HCT116 (cell line): ENCODE measurements around the gene GYPC. TPM values are rescaled to one million over a fixed set of nuclear protein-coding genes. Genes with fewer than 3 reads are reported as not detected.

Experiments used
- ATAC-seq: fragments of 200-7000 bp; cut with Tn5 transposase; 2 replicates; pipeline ENCODE4 v1.9.1; 2020; ENCODE audit warnings: mild to moderate bottlenecking, moderate library complexity
- BruUV-seq: library from RNA; stranded (reverse); fragments of 400-500 nt; replicated peaks from 2 replicates; lab custom pipeline; 2021; lab: Mats Ljungman, UMichigan
- CTCF ChIA-PET: fragments of 300-600 bp; sonication (Branson Sonifier 250); formaldehyde crosslinking; loops from one replicate; lab custom pipeline; 2021; ENCODE audit warnings: antibody characterized with exemption; lab: Charles Lee
- POLR2A ChIA-PET: fragments of 300-600, 350-600 bp; sonication (Branson Sonifier 250); formaldehyde crosslinking; loops from one replicate; lab custom pipeline; 2021; ENCODE audit warnings: antibody characterized with exemption; lab: Charles Lee
- RAD21 ChIA-PET, 2 experiments: fragments of 300-600 bp; sonication (Branson Sonifier 250); formaldehyde crosslinking; loops; one replicate each; lab custom pipeline; 2023; ENCODE audit warnings: low total read pairs in 2 of 2; ENCODE audit not compliant: uncharacterized antibody in 2 of 2, unreplicated experiment in 2 of 2, low non-redundant PET in 1 of 2; lab: Charles Lee
- DNase-seq: peaks from one replicate; pipeline ENCODE4 v3.0.0-alpha.2; 2010; ENCODE audit warnings: low read depth, low spot score
- H2AFZ ChIP-seq: fragments of 200-600 bp; shearing (Covaris generic), sonication (generic); 2 replicates; pipeline ENCODE4 v1.6.1; 2017; ENCODE audit warnings: low read depth, mixed run types, mixed read lengths, antibody characterized with exemption, low read length; ENCODE audit not compliant: poor library complexity, severe bottlenecking
- H3K27ac ChIP-seq: 2 replicates; pipeline ENCODE4 v1.5.1; 2012; ENCODE audit warnings: low read depth, low read length
- H3K27me3 ChIP-seq: fragments of 200-600 bp; sonication (generic); 2 replicates; pipeline ENCODE4 v1.6.1; 2016; ENCODE audit warnings: mixed run types, low read length, mixed read lengths; ENCODE audit not compliant: insufficient read depth
- H3K36me3 ChIP-seq, 2 experiments: fragments of 200-500 bp in 1 of 2; fragments of 200-600 bp in 1 of 2; sonication (Bioruptor generic) in 1 of 2; sonication (generic) in 1 of 2; 2 replicates each; pipeline versions ENCODE4 v1.5.1 to v1.6.1; 2014 to 2016; ENCODE audit warnings: low read length in 2 of 2, inconsistent platforms in 1 of 2, mixed read lengths in 1 of 2, mixed run types in 1 of 2; ENCODE audit not compliant: insufficient read depth in 2 of 2, control insufficient read depth in 1 of 2
- H3K4me1 ChIP-seq, 2 experiments: fragments of 200-600 bp in 1 of 2; sonication (generic) in 1 of 2; 2 replicates each; pipeline versions ENCODE4 v1.5.1 to v1.6.1; 2012 to 2017; ENCODE audit warnings: low read length in 2 of 2, inconsistent platforms in 1 of 2, mild to moderate bottlenecking in 1 of 2, mixed read lengths in 1 of 2, mixed run types in 1 of 2, moderate library complexity in 1 of 2; ENCODE audit not compliant: insufficient read depth in 2 of 2, control insufficient read depth in 1 of 2
- H3K4me2 ChIP-seq: fragments of 200-600 bp; sonication (generic); 2 replicates; pipeline ENCODE4 v1.6.1; 2017; ENCODE audit warnings: mixed run types, low read length, mixed read lengths
- H3K4me3 ChIP-seq, 2 experiments: fragments of 200-600 bp in 1 of 2; sonication (generic) in 1 of 2; replicated peaks in 1 of 2; 2 replicates each; pipeline ENCODE4 v1.5.1; 2011 to 2016; ENCODE audit warnings: low read length in 2 of 2, control low read depth in 1 of 2, low read depth in 1 of 2, mild to moderate bottlenecking in 1 of 2, mixed read lengths in 1 of 2, mixed run types in 1 of 2
- H3K79me2 ChIP-seq: fragments of 200-600 bp; sonication (generic); 2 replicates; pipeline ENCODE4 v1.6.1; 2017; ENCODE audit warnings: mild to moderate bottlenecking, mixed run types, low read length, moderate library complexity, mixed read lengths; ENCODE audit not compliant: insufficient read depth
- H3K9ac ChIP-seq: fragments of 200-600 bp; sonication (generic); 2 replicates; pipeline ENCODE4 v1.6.1; 2016; ENCODE audit warnings: low read length, mixed read lengths
- H3K9me2 ChIP-seq: fragments of 200-600 bp; sonication (generic), shearing (Covaris generic); 2 replicates; pipeline ENCODE4 v1.6.1; 2017; ENCODE audit warnings: mixed run types, mild to moderate bottlenecking, moderate library complexity; ENCODE audit not compliant: insufficient read depth
- H3K9me3 ChIP-seq, 2 experiments: fragments of 200-500 bp in 1 of 2; fragments of 200-600 bp in 1 of 2; sonication (Bioruptor generic) in 1 of 2; sonication (generic) in 1 of 2; 2 replicates each; pipeline ENCODE4 v1.6.1; 2014 to 2017; ENCODE audit warnings: low read length in 2 of 2, mixed read lengths in 2 of 2, inconsistent platforms in 1 of 2, low read depth in 1 of 2, mild to moderate bottlenecking in 1 of 2, mixed run types in 1 of 2, moderate library complexity in 1 of 2; ENCODE audit not compliant: control insufficient read depth in 1 of 2, insufficient read depth in 1 of 2
- H4K20me1 ChIP-seq: fragments of 200-600 bp; sonication (generic), shearing (Covaris generic); 2 replicates; pipeline ENCODE4 v1.6.1; 2017; ENCODE audit warnings: mixed run types, mild to moderate bottlenecking, moderate library complexity; ENCODE audit not compliant: insufficient read depth
- ATF3 ChIP-seq: IDR thresholded peaks from 2 replicates; pipeline ENCODE4 v1.6.1; 2012
- CBX3 ChIP-seq: IDR thresholded peaks from 2 replicates; pipeline ENCODE4 v1.6.1; 2012; ENCODE audit warnings: low read depth
- CEBPB ChIP-seq: IDR thresholded peaks from 2 replicates; pipeline ENCODE4 v1.6.1; 2012; ENCODE audit warnings: low read depth
- EGR1 ChIP-seq: IDR thresholded peaks from 2 replicates; pipeline ENCODE4 v1.6.1; 2012; ENCODE audit warnings: low read depth
- ELF1 ChIP-seq: IDR thresholded peaks from 2 replicates; pipeline ENCODE4 v1.6.1; 2012; ENCODE audit warnings: low read depth, borderline replicate concordance
- EZH2 ChIP-seq: fragments of 200-600 bp; sonication (generic); IDR thresholded peaks from 2 replicates; pipeline ENCODE4 v1.6.1; 2017; ENCODE audit warnings: antibody characterized with exemption, mixed run types
- EZH2phosphoT487 ChIP-seq: fragments of 200-600 bp; IDR thresholded peaks from 2 replicates; pipeline ENCODE4 v1.6.1; 2018; ENCODE audit warnings: antibody characterized with exemption, borderline replicate concordance
- JUND ChIP-seq: IDR thresholded peaks from 2 replicates; pipeline ENCODE4 v1.6.1; 2012
- MAX ChIP-seq: IDR thresholded peaks from 2 replicates; pipeline ENCODE4 v1.6.1; 2012
- POLR2AphosphoS5 ChIP-seq: IDR thresholded peaks from 2 replicates; pipeline ENCODE4 v1.6.1; 2011; ENCODE audit warnings: mild to moderate bottlenecking, low read depth, low read length, moderate library complexity
- RAD21 ChIP-seq: IDR thresholded peaks from 2 replicates; pipeline ENCODE4 v1.6.1; 2012; ENCODE audit warnings: low read depth, mild to moderate bottlenecking
- SIN3A ChIP-seq: IDR thresholded peaks from 2 replicates; pipeline ENCODE4 v1.6.1; 2012; ENCODE audit warnings: low read depth
- SP1 ChIP-seq: IDR thresholded peaks from 2 replicates; pipeline ENCODE4 v1.6.1; 2012; ENCODE audit warnings: low read depth
- SRF ChIP-seq: IDR thresholded peaks from 2 replicates; pipeline ENCODE4 v1.6.1; 2012; ENCODE audit warnings: low read depth
- TCF7L2 ChIP-seq: IDR thresholded peaks from 2 replicates; pipeline ENCODE4 v1.7.0; 2011; ENCODE audit warnings: borderline replicate concordance, inconsistent platforms; ENCODE audit not compliant: insufficient read depth, insufficient read length; ENCODE audit errors: extremely low read depth
- YY1 ChIP-seq: IDR thresholded peaks from 2 replicates; pipeline ENCODE4 v1.6.1; 2011; ENCODE audit warnings: low read length, low read depth, moderate library complexity, mild to moderate bottlenecking; ENCODE audit not compliant: insufficient replicate concordance; ENCODE audit errors: extremely low read depth
- ZNF274 ChIP-seq: fragments of 200-500 bp; sonication (Bioruptor generic); IDR thresholded peaks from 2 replicates; pipeline ENCODE4 v1.6.1; 2014; ENCODE audit warnings: mild to moderate bottlenecking, low read depth, low read length, inconsistent platforms
- intact Hi-C: fragments of 100-400 bp; cut with micrococcal nuclease; formaldehyde crosslinking; loops from 2 replicates; pipeline ENCODE4 v1.10.0; 2022
- total RNA-seq: library from RNA; stranded (reverse); gene quantifications from one replicate; pipeline ENCODE4 v1.2.1, GENCODE V29; 2021; ENCODE audit not compliant: unreplicated experiment
- TF ChIP-seq, protein P1 (sequence below): IDR thresholded peaks from 2 replicates; pipeline ENCODE4 v1.6.1; 2011; ENCODE audit warnings: mild to moderate bottlenecking, low read length, moderate library complexity; ENCODE audit not compliant: insufficient replicate concordance; ENCODE audit errors: extremely low read depth
- TF ChIP-seq, protein P2 (sequence below), 3 experiments: fragments of 200-600 bp in 1 of 3; sonication (generic) in 1 of 3; IDR thresholded peaks in 2 of 3; conservative IDR thresholded peaks in 1 of 3; 2 replicates each; pipeline ENCODE4 v1.5.1; 2012 to 2017; ENCODE audit warnings: low read depth in 2 of 3, low read length in 2 of 3, antibody characterized with exemption in 1 of 3, borderline replicate concordance in 1 of 3, control low read depth in 1 of 3, mild to moderate bottlenecking in 1 of 3, mixed read lengths in 1 of 3, mixed run types in 1 of 3, moderate library complexity in 1 of 3; ENCODE audit not compliant: insufficient read depth in 1 of 3
- TF ChIP-seq, protein P3 (sequence below): IDR thresholded peaks from 2 replicates; pipeline ENCODE4 v1.6.1; 2012; ENCODE audit warnings: low read depth

The GYPC gene
- total RNA-seq, 1 experiment from 2014 or later = 0.66 TPM

DNA sequence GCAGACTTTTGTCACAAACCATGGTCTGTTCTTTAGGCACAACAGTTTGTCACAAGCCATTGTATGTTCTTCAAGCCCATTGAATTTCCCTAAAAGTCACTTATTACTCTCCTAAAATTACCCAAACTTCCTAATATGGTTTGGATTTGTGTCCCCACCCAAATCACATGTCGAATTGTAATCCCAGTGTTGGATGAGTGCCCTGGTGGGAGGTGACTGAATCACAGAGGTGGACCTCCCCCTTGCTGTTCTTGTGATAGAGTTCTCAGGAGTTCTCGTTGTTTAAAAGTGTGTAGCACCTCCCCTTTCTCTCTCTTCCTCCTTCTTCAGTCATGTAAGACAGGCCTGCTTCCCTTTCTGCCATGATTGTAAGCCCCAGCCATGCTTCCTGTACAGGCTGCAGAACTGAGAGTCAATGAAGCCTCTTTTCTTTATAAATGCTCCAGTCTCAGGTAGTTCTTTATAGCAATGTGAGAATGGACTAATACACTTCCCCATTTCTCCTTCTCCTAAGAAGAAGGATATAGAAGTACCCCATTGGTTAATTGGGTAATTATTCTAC lies 11.2 kb upstream of the GYPC start:
- H3K79me2 ChIP-seq = no peaks in the 10 kb centered on the region
- ATAC-seq = no peak
- no TSS peak for BruUV-seq
- peaks cover 18% of the 10 kb centered on the region for H3K27me3 ChIP-seq
- CTCF ChIA-PET = no interaction called here
- no peak overlapping the region for H3K4me3 ChIP-seq
- intact Hi-C loops = no loop called here
- H3K36me3 ChIP-seq = no peaks in the 10 kb centered on the region
- TF ChIP-seq ELF1 = no peak
- no peak for TF ChIP-seq POLR2AphosphoS5
- TF ChIP-seq, protein P1, sequence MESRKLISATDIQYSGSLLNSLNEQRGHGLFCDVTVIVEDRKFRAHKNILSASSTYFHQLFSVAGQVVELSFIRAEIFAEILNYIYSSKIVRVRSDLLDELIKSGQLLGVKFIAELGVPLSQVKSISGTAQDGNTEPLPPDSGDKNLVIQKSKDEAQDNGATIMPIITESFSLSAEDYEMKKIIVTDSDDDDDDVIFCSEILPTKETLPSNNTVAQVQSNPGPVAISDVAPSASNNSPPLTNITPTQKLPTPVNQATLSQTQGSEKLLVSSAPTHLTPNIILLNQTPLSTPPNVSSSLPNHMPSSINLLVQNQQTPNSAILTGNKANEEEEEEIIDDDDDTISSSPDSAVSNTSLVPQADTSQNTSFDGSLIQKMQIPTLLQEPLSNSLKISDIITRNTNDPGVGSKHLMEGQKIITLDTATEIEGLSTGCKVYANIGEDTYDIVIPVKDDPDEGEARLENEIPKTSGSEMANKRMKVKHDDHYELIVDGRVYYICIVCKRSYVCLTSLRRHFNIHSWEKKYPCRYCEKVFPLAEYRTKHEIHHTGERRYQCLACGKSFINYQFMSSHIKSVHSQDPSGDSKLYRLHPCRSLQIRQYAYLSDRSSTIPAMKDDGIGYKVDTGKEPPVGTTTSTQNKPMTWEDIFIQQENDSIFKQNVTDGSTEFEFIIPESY = no peak
- no peak for TF ChIP-seq JUND
- TF ChIP-seq CBX3 = no peak
- TF ChIP-seq SP1 = no peak
- TF ChIP-seq YY1 = no peak
- no peak for TF ChIP-seq RAD21
- TF ChIP-seq ZNF274 = no peak
- TF ChIP-seq EZH2 = no peak
- no peak for TF ChIP-seq MAX
- TF ChIP-seq SRF = no peak
- TF ChIP-seq SIN3A = no peak
- no peak for TF ChIP-seq ATF3
- TF ChIP-seq TCF7L2 = no peak
- TF ChIP-seq, protein P2, sequence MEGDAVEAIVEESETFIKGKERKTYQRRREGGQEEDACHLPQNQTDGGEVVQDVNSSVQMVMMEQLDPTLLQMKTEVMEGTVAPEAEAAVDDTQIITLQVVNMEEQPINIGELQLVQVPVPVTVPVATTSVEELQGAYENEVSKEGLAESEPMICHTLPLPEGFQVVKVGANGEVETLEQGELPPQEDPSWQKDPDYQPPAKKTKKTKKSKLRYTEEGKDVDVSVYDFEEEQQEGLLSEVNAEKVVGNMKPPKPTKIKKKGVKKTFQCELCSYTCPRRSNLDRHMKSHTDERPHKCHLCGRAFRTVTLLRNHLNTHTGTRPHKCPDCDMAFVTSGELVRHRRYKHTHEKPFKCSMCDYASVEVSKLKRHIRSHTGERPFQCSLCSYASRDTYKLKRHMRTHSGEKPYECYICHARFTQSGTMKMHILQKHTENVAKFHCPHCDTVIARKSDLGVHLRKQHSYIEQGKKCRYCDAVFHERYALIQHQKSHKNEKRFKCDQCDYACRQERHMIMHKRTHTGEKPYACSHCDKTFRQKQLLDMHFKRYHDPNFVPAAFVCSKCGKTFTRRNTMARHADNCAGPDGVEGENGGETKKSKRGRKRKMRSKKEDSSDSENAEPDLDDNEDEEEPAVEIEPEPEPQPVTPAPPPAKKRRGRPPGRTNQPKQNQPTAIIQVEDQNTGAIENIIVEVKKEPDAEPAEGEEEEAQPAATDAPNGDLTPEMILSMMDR (IDR thresholded peaks at IDR 0.05 in 2 of 3, conservative IDR thresholded peaks at IDR 0.05 in 1 of 3; ENCODE audit: borderline replicate concordance in 1 of 3, insufficient read depth in 1 of 3, low read depth in 2 of 3, low read length in 2 of 3) = no peak
- no peak for TF ChIP-seq EZH2phosphoT487
- TF ChIP-seq, protein P3, sequence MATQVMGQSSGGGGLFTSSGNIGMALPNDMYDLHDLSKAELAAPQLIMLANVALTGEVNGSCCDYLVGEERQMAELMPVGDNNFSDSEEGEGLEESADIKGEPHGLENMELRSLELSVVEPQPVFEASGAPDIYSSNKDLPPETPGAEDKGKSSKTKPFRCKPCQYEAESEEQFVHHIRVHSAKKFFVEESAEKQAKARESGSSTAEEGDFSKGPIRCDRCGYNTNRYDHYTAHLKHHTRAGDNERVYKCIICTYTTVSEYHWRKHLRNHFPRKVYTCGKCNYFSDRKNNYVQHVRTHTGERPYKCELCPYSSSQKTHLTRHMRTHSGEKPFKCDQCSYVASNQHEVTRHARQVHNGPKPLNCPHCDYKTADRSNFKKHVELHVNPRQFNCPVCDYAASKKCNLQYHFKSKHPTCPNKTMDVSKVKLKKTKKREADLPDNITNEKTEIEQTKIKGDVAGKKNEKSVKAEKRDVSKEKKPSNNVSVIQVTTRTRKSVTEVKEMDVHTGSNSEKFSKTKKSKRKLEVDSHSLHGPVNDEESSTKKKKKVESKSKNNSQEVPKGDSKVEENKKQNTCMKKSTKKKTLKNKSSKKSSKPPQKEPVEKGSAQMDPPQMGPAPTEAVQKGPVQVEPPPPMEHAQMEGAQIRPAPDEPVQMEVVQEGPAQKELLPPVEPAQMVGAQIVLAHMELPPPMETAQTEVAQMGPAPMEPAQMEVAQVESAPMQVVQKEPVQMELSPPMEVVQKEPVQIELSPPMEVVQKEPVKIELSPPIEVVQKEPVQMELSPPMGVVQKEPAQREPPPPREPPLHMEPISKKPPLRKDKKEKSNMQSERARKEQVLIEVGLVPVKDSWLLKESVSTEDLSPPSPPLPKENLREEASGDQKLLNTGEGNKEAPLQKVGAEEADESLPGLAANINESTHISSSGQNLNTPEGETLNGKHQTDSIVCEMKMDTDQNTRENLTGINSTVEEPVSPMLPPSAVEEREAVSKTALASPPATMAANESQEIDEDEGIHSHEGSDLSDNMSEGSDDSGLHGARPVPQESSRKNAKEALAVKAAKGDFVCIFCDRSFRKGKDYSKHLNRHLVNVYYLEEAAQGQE = no peak
- no peak for TF ChIP-seq CEBPB
- no peak for TF ChIP-seq EGR1
- RAD21 ChIA-PET = no interaction called here
- H2AFZ ChIP-seq = no peak overlapping the region
- no peaks in the 10 kb centered on the region for H3K9me3 ChIP-seq
- H3K4me2 ChIP-seq = no peak overlapping the region
- no peaks in the 10 kb centered on the region for H3K4me1 ChIP-seq
- no peak overlapping the region for H3K9ac ChIP-seq
- no peaks in the 10 kb centered on the region for H3K9me2 ChIP-seq
- H4K20me1 ChIP-seq = no peaks in the 10 kb centered on the region
- DNase-seq = no peak
- H3K27ac ChIP-seq = no peak overlapping the region
- POLR2A ChIA-PET = no interaction called here
